GM12864 (cell line): ENCODE data around the gene KCTD14.

ENCODE experiments used
- DNase-seq: peaks from one replicate; pipeline ENCODE4 v3.0.0-alpha.2; 2011; ENCODE audit warnings: low read depth
- H3K4me3 ChIP-seq: 2 replicates; pipeline ENCODE4 v1.5.1; 2011; ENCODE audit warnings: mild to moderate bottlenecking, low read depth, low read length, control low read depth
- TF ChIP-seq, protein P1 (sequence below): IDR thresholded peaks from 2 replicates; pipeline ENCODE4 v1.5.1; 2011; ENCODE audit warnings: low read depth, mild to moderate bottlenecking, moderate library complexity, low read length, control low read depth, inconsistent platforms; ENCODE audit errors: missing control alignments

Gene KCTD14

DNA sequence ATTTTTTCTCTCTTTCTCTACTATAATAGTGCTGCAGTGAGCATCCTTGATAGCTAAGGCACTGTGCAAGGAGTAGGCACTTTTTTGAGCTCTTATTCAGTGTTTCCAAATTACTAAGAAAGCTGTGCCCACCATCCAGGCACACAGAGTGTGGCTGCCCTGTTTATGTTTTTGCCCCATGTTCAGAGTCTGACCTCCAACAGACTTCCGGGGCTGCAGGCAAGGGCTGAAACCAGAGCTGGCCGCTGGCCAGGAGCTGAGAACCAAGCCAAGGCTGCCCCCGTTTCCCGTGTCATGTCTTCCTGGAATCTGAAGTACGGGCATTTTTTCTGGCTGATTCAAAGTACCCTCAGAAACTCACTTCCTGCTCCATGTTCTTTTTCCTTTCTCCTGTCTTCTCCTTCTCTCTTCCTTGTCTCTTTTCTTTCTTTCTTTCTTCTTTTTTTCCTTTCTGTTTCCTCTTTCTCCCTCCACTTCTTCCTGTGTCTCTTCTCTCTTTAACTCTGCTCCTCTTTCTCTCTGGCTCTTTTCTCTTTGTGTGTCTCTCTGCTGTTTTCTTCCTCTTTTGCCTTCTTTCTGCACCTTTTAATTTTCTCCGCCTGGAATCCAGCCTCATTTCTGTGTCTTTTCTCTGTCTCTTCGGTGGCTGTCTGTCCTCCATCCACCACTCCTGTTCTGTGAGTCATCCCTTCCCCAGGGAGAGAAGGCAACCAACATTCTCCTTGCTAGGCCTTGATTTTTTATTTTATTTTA is 17.0 kb upstream of the KCTD14 start:
- TF ChIP-seq, protein P1, sequence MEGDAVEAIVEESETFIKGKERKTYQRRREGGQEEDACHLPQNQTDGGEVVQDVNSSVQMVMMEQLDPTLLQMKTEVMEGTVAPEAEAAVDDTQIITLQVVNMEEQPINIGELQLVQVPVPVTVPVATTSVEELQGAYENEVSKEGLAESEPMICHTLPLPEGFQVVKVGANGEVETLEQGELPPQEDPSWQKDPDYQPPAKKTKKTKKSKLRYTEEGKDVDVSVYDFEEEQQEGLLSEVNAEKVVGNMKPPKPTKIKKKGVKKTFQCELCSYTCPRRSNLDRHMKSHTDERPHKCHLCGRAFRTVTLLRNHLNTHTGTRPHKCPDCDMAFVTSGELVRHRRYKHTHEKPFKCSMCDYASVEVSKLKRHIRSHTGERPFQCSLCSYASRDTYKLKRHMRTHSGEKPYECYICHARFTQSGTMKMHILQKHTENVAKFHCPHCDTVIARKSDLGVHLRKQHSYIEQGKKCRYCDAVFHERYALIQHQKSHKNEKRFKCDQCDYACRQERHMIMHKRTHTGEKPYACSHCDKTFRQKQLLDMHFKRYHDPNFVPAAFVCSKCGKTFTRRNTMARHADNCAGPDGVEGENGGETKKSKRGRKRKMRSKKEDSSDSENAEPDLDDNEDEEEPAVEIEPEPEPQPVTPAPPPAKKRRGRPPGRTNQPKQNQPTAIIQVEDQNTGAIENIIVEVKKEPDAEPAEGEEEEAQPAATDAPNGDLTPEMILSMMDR: no peak
- DNase-seq: no peak
- H3K4me3 ChIP-seq: 0 out of 2 replicates have a peak overlapping the region, but pooled peaks have one; percentile 13

DNA sequence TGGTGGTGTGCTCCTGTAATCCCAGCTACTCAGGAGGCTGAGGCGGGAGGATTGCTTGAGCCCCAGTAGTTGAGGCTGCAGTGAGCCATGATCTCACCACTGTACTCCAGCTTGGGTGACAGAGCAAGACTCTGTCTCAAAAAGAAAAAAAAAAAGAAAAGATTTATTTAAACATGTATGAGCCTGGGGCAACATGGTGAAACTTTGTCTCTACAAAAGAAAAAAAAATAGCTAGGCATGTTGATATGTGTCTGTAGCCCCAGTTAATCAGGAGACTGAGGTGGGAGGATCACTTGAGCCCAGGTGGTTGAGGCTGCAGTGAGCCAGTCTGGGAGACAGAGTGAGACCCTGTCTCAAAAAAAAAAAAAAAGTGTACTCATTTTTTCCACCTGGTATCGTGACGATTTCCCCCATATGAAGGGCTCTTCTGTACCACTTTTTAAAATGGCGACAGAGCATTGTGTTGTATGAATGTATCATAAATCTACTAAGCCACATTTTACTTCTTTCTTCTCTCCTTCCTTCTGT is 16.4 kb upstream of the KCTD14 start:
- TF ChIP-seq, protein P1: no peak
- no peak overlapping the region for H3K4me3 ChIP-seq
- no peak for DNase-seq

DNA sequence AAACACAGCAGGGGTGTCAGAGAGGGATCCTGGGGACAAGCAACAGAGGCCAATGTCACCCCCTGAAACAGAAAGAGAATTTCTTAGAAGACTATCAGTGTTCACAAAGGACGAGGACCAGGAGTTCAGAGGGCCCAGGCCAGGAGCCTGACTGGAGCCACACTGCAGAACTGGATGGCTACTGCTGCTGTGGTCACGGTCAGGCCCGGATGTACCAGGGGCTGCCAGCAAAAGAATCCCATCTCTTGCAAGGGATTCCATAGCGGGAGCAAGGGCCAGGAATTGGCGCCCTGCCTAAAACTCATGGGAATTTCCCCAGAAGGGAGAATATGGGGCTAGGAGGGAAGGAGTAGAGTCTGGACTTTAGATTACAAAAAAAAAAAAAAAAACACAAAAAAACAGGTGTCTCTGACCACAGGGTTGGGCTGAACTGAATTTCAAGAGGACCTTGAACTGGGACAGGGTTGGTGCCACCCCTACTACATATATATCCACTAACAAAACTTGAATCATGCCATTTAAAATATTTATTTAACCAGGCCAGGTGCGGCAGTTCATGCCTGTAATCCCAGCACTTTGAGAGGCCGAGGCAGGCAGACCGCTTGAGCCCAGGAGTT is 15.7 kb upstream of the KCTD14 start:
- no peak for DNase-seq
- H3K4me3 ChIP-seq: no peak overlapping the region
- TF ChIP-seq, protein P1: no peak

DNA sequence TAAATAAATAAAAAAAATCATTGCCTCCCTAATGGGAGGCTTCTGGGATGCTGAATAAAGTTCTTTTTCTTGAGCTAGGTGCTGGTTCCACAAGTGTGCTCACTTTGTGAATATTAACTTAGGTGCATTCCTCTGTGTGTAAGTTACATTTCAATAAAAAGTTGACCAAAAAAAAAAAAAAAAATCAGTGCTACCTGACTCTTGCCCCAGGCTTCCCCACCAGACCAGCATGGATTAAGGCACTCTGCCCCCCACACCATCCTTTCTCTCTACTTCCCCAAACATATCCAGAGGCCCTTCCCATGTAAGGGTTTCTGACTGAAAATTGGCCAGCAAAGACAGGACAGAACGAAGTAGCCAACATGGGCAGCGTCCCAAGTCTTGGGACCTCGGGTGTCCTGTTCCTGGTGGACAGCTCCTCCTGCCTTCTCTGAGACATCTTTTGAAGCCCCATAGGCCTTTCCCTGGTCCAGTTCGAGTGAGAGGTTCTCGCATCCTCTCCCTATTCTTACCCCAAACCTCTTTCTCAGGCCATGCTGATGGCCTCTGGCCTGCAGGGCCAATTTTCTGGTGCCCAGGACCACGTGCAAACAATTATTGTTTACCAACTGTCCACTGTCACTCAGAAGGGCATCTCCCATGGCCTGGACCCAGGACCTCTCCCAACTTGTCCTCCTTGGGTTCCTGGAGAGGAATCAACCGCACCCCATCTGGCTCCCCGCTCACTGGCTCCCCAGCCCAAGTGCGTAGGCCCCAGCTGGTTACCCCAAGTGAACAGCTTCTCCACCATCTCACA is 14.9 kb upstream of the KCTD14 start:
- no peak overlapping the region for H3K4me3 ChIP-seq
- no peak for DNase-seq
- TF ChIP-seq, protein P1: no peak

DNA sequence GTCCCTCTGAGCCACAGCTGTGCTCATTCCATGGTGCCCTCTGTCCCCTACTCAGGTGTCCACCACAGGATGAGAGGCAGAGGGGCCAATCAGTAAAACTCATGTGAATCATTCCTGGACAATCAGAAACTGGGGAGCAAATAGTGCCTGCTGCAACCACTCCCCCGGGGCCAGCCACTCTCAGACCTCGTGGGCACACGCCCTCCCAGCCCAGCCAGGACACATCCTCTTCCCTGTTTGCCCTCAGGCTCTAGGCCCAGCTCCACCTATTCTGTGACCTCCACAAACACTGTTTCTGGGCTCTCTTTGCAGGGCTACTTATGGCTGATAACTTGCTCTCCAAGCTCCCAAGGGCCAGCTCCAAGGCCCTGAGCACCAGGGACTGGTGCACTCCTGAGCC is 14.0 kb upstream of the KCTD14 start:
- no peak overlapping the region for H3K4me3 ChIP-seq
- TF ChIP-seq, protein P1: no peak
- no peak for DNase-seq

DNA sequence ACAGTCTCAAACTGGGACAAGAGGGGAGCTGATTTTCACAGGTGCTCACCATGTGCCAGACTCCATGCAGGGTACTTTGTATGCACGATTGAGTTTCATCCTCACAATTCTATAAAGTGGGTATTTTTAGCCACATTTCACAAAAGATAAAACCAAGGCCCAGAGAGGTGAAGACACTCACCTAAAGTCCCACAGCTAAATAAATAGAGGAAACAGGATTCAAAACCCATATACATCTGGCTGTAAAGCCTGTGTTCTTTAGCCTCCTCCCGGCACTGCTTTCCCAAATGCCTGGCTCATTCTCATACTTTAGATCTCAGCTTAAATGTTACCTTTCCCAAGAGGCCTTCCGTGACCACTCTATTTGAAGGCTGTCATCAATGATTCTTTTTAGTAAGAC is 13.2 kb upstream of the KCTD14 start:
- TF ChIP-seq, protein P1: no peak
- no peak for DNase-seq
- H3K4me3 ChIP-seq: no peak overlapping the region
